ENCODE data around the gene RBBP4.
"Not testable (repeated sequence)": the region's sequence is repeated elsewhere in the genome, so short reads cannot be mapped to it uniquely, and the experiment has no call there.

Gene RBBP4

GRCh38 chr1:32642292-32642827 lies 8.6 kb upstream of the RBBP4 start:
- not testable (repeated sequence) for DNase-seq

- DNase-seq: no peak
These were observed 6.6 kb upstream of the RBBP4 start for GRCh38 chr1:32644426-32644825.

- no peak for DNase-seq
These were observed 3.5 kb upstream of the RBBP4 start for GRCh38 chr1:32647308-32648134.

GRCh38 chr1:32650248-32650751 lies 708 bp upstream of the RBBP4 start, which contains the start of gene ZBTB8OS:
TSS of gene ZBTB8OS (minus strand) at chr1:32650550. CDS start at chr1:32650529, 21 bp downstream.
- DNase-seq: peak; percentile 93

- DNase-seq: no peak
These were observed 559 bp downstream of the RBBP4 start for GRCh38 chr1:32651461-32652073.

- no peak for DNase-seq
These were observed 1.4 kb downstream of the RBBP4 start for GRCh38 chr1:32652244-32652962.

- DNase-seq: no peak
These were observed 8.6 kb downstream of the RBBP4 start for GRCh38 chr1:32659581-32659980.

GRCh38 chr1:32665915-32666314 lies 14.9 kb downstream of the RBBP4 start:
- DNase-seq: no peak

GRCh38 chr1:32666901-32667566 lies 16.0 kb downstream of the RBBP4 start:
- DNase-seq: no peak

- not testable (repeated sequence) for DNase-seq
These were observed 17.7 kb downstream of the RBBP4 start for GRCh38 chr1:32668716-32669115.

- DNase-seq: no peak
These were observed 25.9 kb downstream of the RBBP4 start for GRCh38 chr1:32676945-32677344.

GRCh38 chr1:32679993-32680392 lies 29.0 kb downstream of the RBBP4 start:
- DNase-seq: not testable (repeated sequence)

GRCh38 chr1:32680642-32681041 lies 29.6 kb downstream of the RBBP4 start:
- DNase-seq: no peak

- DNase-seq: no peak
These were observed 30.5 kb downstream of the RBBP4 start for GRCh38 chr1:32681509-32681908.

GRCh38 chr1:32681999-32682398 lies 31.0 kb downstream of the RBBP4 start:
- DNase-seq: no peak

GRCh38 chr1:32683397-32683796 lies 32.4 kb downstream of the RBBP4 start:
- DNase-seq: no peak

- DNase-seq: no peak
These were observed 33.3 kb downstream of the RBBP4 start for GRCh38 chr1:32684167-32684811.

GRCh38 chr1:32685498-32685897 lies 34.5 kb downstream of the RBBP4 start:
- no peak for DNase-seq

- DNase-seq: no peak
These were observed 35.4 kb downstream of the RBBP4 start for GRCh38 chr1:32686387-32686786.

GRCh38 chr1:32693455-32694174 lies 42.6 kb downstream of the RBBP4 start:
- DNase-seq: no peak
